T47D (cell line): ENCODE results near the gene ADK.

Experiments
- DNase-seq, 2 experiments: peaks; one replicate each; pipeline versions ENCODE4 v3.0.0 to v3.0.0-alpha.2; 2011 to 2012; ENCODE audit warnings: low read depth in 1 of 2, low spot score in 1 of 2
- JUND ChIP-seq: IDR thresholded peaks from 2 replicates; pipeline ENCODE4 v1.6.1; 2012; ENCODE audit warnings: low read depth
- in situ Hi-C: cut with HindIII; loops from 2 replicates; pipeline ENCODE4 v1.10.0; 2016; ENCODE audit warnings: low sequenced_read_pairs, low pct_unique_long_range_greater_than_20kb

ADK gene

GRCh38 chr10:74683067-74683466 is 532.0 kb downstream of the ADK start:
- TF ChIP-seq JUND, result no peak
- DNase-seq, result no peak
- in situ Hi-C loops, result no loop called here

DNA sequence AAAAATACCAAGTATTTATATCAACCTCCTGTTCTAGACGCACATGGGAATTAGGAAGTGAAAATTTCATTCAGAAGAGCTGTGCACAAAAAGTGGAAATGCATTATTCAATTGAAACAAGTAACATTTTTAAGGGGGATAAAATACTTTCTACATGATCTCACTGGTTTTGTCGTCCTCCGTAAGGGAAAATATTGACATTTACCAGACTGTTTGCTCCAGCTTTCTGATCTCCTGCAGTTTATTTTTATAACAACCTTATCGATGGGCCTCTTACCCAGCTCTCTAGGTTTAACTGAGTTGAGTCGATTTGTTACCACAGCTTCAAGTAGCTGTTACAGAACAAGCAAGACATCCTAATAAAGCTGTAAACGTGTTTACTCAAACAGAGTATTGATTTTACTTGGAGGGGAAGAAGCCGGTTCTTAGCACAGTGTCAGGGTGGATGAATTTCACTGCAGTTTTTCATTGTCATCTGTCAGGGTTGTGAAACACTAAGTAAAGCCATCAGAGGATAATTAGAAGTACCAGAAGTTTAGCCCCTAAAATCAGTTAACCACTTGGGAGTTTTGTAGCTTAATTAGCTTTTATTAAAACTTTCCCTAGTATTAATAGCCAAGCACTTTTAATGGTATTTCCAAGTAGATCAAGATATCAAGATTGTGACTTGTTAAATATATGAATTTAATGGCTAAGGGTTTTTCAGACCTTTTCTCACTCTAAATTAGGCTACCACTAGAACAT is 532.8 kb downstream of the ADK start:
- in situ Hi-C loops, result no loop called here
- TF ChIP-seq JUND, result peak; percentile 72; the same call in 1 of the 2 replicates
- DNase-seq, result peak; percentile 21 to 72

- no peak for TF ChIP-seq JUND
- no peak for DNase-seq
- in situ Hi-C loops, result no loop called here
These were observed 533.4 kb downstream of the ADK start for GRCh38 chr10:74684462-74684861.

GRCh38 chr10:74685564-74685963 is 534.5 kb downstream of the ADK start:
- in situ Hi-C loops, result no loop called here
- no peak for DNase-seq
- no peak for TF ChIP-seq JUND

DNA sequence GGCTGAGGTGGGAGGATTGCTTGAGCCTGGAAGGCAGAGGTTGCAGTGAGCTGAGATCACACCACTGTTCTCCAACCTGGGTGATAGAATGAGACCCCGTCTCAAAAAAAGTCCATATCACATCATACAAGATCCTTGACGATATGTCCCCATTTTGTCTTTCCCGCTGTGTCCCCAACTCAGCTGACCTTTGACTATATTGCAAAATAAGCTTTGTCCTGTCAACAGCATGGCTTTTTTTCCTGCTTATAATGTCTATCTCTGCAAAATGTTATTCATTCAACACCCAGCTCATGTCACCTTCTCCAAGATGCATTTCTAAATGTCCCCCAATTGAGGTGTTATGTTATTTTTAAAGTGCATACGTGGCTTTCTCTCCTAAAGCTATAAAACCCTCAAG is 539.4 kb downstream of the ADK start:
- no peak for DNase-seq
- in situ Hi-C loops, result no loop called here
- no peak for TF ChIP-seq JUND

- DNase-seq, result no peak
- TF ChIP-seq JUND, result no peak
- in situ Hi-C loops, result no loop called here
These were observed 540.1 kb downstream of the ADK start for GRCh38 chr10:74691164-74691563.

DNA sequence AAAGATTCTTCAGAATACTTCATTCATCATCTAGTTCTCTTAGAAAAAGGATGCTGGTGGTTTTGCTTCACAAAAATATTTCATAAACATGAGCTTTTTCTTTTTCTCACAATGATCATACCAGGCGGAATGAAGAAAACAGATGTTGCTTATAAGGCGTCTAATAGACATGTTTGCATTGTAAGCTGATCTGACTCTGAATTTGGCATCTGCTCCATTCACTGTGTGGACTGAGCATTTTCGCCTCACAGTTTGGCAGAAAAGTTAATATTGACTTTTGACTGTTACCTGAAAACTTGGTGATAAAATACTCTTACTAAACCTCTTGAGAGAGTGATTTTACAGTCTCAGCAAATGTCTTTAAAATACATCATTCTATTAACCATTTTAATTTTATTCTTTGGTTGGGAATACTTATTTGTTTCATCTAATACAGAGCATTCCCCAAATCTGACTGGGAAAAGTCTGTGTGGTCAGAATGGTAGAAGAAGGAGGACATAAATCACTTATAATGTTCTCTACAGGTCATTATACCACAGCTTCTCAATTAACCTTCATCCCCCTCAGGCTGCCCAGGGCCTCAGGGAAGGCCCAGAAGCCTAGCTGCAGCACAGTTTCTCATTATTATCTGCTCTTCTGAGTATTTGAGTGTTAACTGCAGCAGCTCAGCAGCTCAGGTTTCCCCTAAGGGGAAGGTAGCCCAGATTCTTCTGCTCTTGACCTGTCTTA is 553.8 kb downstream of the ADK start:
- DNase-seq, result peak in 1 of 2 experiments; percentile 52
- TF ChIP-seq JUND, result no peak
- in situ Hi-C loops, result no loop called here

GRCh38 chr10:74705358-74705980 is 554.4 kb downstream of the ADK start:
- DNase-seq, result no peak
- no peak for TF ChIP-seq JUND
- in situ Hi-C loops, result no loop called here

GRCh38 chr10:74706966-74707365 is 555.9 kb downstream of the ADK start:
- TF ChIP-seq JUND, result no peak
- no peak for DNase-seq
- in situ Hi-C loops, result no loop called here

- no peak for DNase-seq
- in situ Hi-C loops, result no loop called here
- TF ChIP-seq JUND, result no peak
These were observed 557.2 kb downstream of the ADK start for GRCh38 chr10:74708246-74708645.

GRCh38 chr10:74718208-74718607 is 567.2 kb downstream of the ADK start:
- no peak for TF ChIP-seq JUND
- in situ Hi-C loops, result no loop called here
- no peak for DNase-seq

DNA sequence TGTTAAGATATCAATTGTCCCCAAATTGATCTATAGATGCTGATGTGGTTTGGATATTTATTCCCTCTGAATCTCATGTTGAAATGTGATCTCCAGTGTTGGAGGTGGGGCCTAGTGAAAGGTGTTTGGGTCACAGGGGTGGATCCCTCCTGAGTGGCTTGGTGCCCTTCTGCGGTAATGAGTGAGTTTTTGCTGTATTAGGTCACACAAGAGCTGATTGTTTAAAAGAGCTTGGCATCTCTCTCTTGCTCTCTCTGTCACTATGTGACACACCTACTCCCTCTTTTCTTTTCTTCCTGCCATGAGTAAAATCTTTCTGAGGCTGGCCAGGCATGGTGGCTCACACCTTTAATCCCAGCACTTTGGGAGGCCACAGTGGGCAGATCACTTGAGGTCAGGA is 577.2 kb downstream of the ADK start:
- DNase-seq, result no peak
- in situ Hi-C loops, result no loop called here

GRCh38 chr10:74730246-74730645 is 579.2 kb downstream of the ADK start:
- in situ Hi-C loops, result no loop called here
- no peak for TF ChIP-seq JUND
- DNase-seq, result no peak

More for the DNA sequence above, 577.2 kb downstream of the ADK start:
- TF ChIP-seq JUND, result no peak
